ENCODE results near the gene TCF12. TPM values are rescaled to one million over a fixed set of nuclear protein-coding genes. Genes with fewer than 3 reads are reported as not detected.

TCF12 gene
- total RNA-seq, 1 donor from 2014 or later: 112 TPM

- Histone ChIP-seq H3K36me3 (ENCODE audit: insufficient read depth, low read length) (no peaks in the 10 kb centered on the region), H3K4me2 (ENCODE audit: low read length) (no peak overlapping the region), H2AFZ (ENCODE audit: low read depth, low read length) (no peak overlapping the region), H3K4me3 (ENCODE audit: insufficient read depth, low read depth, low read length) (no peak overlapping the region), H3K4me1 (ENCODE audit: insufficient read depth, low read length) (no peaks in the 10 kb centered on the region), H3K9me3 (ENCODE audit: insufficient read depth, low read depth, low read length) (no peaks in the 10 kb centered on the region), H3K79me2 (ENCODE audit: insufficient read depth, low read length) (no peaks in the 10 kb centered on the region), H3K9ac (ENCODE audit: low read length) (no peak overlapping the region), H3K27me3 (ENCODE audit: insufficient read depth, low read length) (no peaks in the 10 kb centered on the region), H3K27ac (ENCODE audit: low read depth, low read length) (no peak overlapping the region), H4K20me1 (ENCODE audit: insufficient read depth, low read length) (no peaks in the 10 kb centered on the region)
- TF ChIP-seq EZH2 (IDR thresholded peaks at IDR 0.05; ENCODE audit: insufficient read depth, low read length): no peak
- no peak for TF ChIP-seq CTCF (IDR thresholded peaks at IDR 0.05; ENCODE audit: insufficient read depth, low read depth, low read length)
- peaks cover 2% of the 10 kb centered on the region for H3K27me3 Mint-ChIP-seq (ENCODE audit: low read depth, unreplicated experiment)
- no peaks in the 10 kb centered on the region for H3K9me3 Mint-ChIP-seq (ENCODE audit: unreplicated experiment)
- H3K27ac Mint-ChIP-seq (ENCODE audit: unreplicated experiment): no peak overlapping the region
- DNase-seq (ENCODE audit: low read depth): no peak
- peaks cover 1% of the 10 kb centered on the region for H3K36me3 Mint-ChIP-seq (ENCODE audit: low read depth, unreplicated experiment)
- no peaks in the 10 kb centered on the region for H3K4me1 Mint-ChIP-seq (ENCODE audit: low read depth, unreplicated experiment)
- no peak for FAIRE-seq
- H3K4me3 Mint-ChIP-seq (ENCODE audit: unreplicated experiment): no peak overlapping the region
Measured at GRCh38 chr15:57307527-57308169, 389.2 kb downstream of the TCF12 start.

- Histone ChIP-seq H4K20me1 (ENCODE audit: insufficient read depth, low read length) (no peaks in the 10 kb centered on the region), H3K27ac (ENCODE audit: low read depth, low read length) (no peak overlapping the region), H3K4me2 (ENCODE audit: low read length) (no peak overlapping the region), H3K27me3 (ENCODE audit: insufficient read depth, low read length) (no peaks in the 10 kb centered on the region), H3K4me3 (ENCODE audit: insufficient read depth, low read depth, low read length) (no peak overlapping the region), H3K9ac (ENCODE audit: low read length) (no peak overlapping the region), H3K4me1 (ENCODE audit: insufficient read depth, low read length) (no peaks in the 10 kb centered on the region), H3K9me3 (ENCODE audit: insufficient read depth, low read depth, low read length) (no peaks in the 10 kb centered on the region), H2AFZ (ENCODE audit: low read depth, low read length) (no peak overlapping the region), H3K36me3 (ENCODE audit: insufficient read depth, low read length) (no peaks in the 10 kb centered on the region), H3K79me2 (ENCODE audit: insufficient read depth, low read length) (no peaks in the 10 kb centered on the region)
- no peak for DNase-seq (ENCODE audit: low read depth)
- peaks cover 2% of the 10 kb centered on the region for H3K27me3 Mint-ChIP-seq (ENCODE audit: low read depth, unreplicated experiment)
- H3K4me1 Mint-ChIP-seq (ENCODE audit: low read depth, unreplicated experiment): peaks cover 2% of the 10 kb centered on the region
- TF ChIP-seq CTCF (IDR thresholded peaks at IDR 0.05; ENCODE audit: insufficient read depth, low read depth, low read length): no peak
- no peak for TF ChIP-seq EZH2 (IDR thresholded peaks at IDR 0.05; ENCODE audit: insufficient read depth, low read length)
- H3K4me3 Mint-ChIP-seq (ENCODE audit: unreplicated experiment): no peak overlapping the region
- no peak for FAIRE-seq
- no peak overlapping the region for H3K27ac Mint-ChIP-seq (ENCODE audit: unreplicated experiment)
- peaks cover 1% of the 10 kb centered on the region for H3K36me3 Mint-ChIP-seq (ENCODE audit: low read depth, unreplicated experiment)
- no peaks in the 10 kb centered on the region for H3K9me3 Mint-ChIP-seq (ENCODE audit: unreplicated experiment)
Measured at GRCh38 chr15:57308170-57308545, 389.7 kb downstream of the TCF12 start.
